Activated CD4-positive, alpha-beta T cell treated with anti-CD3 and anti-CD28 coated beads, Interleukin-2, amount 50 U/mL, for 1 hour (primary cell): Measurements from ENCODE around the gene SLC16A3.
"Not testable (repeated sequence)": the region's sequence is repeated elsewhere in the genome, so short reads cannot be mapped to it uniquely, and the experiment has no call there.

Experiments
- DNase-seq: peaks from one replicate; pipeline ENCODE4 v3.0.0-alpha.2; 2020

Gene SLC16A3

GRCh38 chr17:82228842-82229697 is at the start of gene SLC16A3:
Gene SLC16A3 (plus strand): TSS chr17:82229042. CDS start chr17:82236009, 6,967 bp downstream.
- DNase-seq: peak; percentile 64

DNA sequence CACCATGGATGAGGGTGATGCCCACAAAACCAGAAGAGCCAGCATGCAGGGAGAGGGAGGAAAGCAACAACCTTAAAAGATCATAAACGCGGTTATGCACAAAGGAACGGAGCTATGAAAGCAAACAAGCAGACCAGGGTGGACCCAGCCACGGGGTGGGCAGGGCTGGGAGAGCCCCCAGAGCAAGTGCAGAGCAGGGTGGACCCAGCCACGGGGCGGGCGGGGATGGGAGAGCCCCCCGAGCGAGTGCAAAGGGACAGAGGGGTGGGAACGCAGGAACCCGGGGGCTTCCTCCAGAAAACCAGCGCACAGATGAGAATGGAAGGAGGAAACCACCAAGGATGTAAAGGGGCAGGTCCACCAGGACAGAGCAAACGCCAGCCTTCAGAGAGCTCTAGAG is 49.4 kb upstream of the SLC16A3 start:
- no peak for DNase-seq

GRCh38 chr17:82179946-82180475 is 48.8 kb upstream of the SLC16A3 start:
- no peak for DNase-seq

DNA sequence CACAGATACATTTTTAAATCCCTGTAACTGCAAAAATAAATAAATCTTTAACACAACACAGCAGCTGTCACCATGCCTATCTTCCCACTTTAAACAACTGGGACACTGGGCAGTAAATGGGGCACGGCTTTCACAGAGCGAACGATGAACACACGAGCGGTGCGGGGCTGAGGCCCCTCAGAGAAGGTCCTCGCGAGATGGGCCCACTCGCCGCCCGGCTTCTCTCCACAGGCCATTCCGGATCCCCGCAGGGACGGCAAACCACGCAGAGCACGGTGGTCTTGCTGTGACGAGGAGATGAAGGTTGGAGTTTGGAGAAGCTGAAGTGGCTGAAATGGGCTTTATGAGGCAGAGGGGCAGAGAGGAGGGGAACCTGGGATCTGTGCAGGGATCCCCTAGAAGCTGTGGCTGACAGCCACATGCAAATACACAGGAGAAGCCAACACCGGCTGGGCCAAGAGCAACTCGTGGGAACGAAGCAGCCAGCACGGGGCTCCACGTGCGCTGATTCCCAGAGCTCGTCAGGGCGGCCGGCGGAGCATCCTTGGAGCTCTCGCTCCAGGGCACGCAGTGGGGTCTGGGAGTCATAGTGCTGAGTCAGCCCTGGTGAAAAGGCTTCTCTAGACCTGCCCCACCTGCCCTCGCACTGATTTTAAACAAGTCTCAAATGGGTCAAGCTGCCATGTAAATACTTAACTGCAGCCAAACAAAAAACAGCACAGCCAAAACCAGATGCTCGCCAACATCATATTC is 47.9 kb upstream of the SLC16A3 start:
- DNase-seq: no peak

DNA sequence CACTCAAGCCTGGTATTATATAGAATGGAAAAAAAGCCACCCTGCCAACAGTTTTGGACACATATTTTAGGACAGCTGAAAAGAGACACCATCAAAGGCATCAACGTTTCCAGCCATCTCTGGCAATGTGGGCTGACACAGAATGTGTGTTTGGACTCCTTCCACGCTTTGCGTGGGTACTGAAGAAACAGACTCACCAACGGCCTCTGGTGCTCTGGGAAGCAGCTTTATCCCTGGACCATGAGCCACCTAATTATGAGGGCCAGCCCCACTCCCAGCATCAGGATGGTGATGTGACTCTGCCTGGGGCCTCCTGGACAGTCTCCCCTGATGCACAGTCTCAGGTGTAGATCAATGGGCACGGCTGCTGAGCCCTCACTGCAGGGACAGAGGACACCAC is 44.1 kb upstream of the SLC16A3 start:
- DNase-seq: no peak

DNA sequence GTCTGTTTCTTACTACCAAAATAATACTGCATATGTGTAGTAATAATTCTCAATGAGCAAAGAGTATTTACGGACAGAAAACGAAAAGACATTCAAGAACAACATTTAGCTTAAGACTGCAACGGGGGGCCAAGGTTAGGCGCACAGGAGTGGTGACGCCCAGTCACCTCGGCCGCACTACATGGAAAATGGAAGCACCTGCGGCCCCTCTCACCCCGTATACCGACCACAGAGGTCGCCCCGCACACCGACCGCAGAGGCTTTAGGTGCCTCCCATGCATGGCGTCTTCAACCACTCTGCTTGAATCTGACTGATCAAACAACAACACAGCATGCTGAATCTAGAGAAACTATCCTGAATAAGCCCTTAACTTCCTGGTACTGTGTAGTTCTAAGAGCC is 42.6 kb upstream of the SLC16A3 start:
- no peak for DNase-seq

DNA sequence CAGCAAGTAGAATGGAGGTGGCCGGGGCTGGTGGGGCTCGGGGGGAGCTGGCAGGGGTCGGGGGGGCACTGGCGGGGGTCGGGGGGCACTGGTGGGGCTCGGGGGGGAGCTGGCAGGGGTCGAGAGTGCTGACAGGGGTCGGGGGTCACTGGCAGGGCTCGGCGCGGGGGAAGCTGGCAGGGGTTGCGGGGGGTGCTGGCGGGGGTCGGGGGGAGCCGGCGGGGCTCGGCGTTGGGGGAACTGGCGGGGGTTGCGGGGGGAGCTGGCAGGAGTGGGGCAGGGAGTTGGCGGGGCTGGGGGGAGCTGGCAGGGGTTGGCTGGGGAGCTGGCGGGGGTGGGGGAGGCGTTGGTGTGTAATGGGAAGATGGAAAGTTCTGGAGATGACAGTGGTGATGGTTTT is 41.3 kb upstream of the SLC16A3 start:
- DNase-seq: no peak

- no peak for DNase-seq
Observed at GRCh38 chr17:82188001-82188961, 40.6 kb upstream of the SLC16A3 start.

- not testable (repeated sequence) for DNase-seq
Observed at GRCh38 chr17:82193050-82193449, 35.8 kb upstream of the SLC16A3 start.

DNA sequence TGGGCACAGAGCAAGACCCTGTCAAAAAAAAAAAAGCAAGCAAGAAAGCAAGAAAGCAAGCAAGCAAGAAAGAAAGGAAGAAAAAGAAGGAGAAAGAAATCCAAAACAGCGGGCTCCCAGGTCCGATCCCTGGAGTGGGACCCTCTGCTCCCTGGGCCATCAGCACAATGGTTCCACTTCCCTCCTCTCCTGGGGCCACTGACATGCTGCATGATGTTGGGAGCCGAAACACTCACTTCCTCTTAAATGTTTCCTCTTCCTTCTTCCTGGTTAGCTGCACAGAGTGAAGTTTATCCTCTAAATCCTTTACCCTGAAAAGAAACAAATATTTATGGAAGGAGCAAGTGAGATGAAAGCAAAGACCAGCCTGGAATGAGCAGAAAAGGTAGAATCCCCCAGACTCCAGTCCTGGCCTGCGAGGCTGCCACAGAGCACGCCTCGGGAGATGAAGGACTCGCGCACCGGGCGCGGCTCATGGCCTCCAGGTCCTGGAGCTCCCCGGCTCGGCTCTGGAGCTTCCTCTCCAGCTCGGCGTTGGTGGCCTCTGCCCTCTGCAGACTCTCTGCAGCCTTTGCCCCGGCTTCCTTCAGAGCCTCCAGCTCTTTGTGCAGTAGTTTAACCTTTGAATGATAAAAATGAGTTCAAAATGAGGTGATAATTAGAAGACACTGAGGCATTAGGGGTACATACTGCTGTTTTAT is 35.2 kb upstream of the SLC16A3 start:
- no peak for DNase-seq

- DNase-seq: no peak
Observed at GRCh38 chr17:82194765-82195164, 34.1 kb upstream of the SLC16A3 start.

DNA sequence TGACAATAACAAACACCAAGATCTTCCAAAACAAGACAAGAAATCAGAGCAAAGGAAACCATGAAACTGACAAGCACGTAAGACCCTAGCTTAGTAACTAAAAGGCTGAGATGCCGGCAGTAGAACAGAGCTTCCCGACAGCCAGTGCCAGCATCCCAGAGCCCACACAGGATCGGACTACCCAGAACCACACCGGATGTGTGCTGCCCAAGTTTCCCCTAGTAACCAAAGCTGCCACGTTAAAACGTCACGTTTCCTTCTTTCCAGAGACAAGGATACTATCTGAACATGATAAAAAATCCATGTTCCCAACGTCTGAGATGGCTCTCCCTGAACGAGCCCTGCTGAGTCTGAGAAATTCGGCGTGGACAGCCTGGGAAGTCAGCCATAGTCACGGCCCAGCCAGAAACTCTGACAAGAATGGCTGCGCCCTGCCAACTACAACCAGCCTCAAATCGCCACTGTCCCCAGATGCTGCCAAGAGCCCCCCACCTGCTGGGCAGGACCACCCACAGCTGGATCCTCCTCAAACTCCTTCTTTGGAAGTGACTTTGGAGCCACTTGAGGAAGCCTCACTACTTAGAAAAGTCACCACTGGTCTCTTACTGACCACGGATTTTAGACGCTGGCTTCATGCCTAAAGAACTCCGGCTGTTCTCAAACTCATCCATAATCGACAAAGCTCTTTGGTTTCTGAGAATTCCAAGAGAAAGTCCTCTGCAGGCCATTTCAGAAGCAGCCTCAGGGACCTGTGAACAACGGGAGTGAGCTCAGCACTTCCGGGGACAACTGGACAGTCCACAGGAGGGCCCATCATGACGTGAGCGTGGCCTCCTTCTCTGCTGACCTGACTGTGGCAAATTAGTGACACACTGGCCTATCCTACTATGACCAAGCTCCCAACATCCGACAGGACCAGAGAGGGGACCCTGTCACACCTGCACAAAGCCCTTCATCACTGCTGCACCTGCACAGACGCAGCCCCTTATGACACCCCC is 32.9 kb upstream of the SLC16A3 start:
- no peak for DNase-seq

GRCh38 chr17:82198092-82198491 is 30.8 kb upstream of the SLC16A3 start:
- DNase-seq: no peak

DNA sequence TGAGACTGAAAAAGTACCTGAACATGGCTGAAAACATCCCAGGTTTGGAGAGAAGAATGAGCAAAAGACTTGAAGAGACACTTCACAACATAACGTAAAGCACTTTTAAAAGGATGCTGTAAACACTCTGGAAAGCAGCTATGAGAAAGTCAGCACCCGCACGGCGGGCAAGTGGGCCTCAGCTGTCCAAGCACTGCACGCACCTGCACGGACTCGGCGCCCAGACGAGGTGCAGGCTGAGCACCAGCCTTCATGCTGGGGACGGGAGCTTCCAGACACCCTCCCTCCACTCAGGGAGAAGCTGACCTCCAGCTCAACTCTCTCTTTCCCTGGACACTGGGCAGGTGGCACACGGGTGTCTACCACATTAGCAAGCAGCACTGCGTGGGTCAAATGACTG is 29.3 kb upstream of the SLC16A3 start:
- no peak for DNase-seq

- no peak for DNase-seq
Observed at GRCh38 chr17:82200135-82200534, 28.7 kb upstream of the SLC16A3 start.

DNA sequence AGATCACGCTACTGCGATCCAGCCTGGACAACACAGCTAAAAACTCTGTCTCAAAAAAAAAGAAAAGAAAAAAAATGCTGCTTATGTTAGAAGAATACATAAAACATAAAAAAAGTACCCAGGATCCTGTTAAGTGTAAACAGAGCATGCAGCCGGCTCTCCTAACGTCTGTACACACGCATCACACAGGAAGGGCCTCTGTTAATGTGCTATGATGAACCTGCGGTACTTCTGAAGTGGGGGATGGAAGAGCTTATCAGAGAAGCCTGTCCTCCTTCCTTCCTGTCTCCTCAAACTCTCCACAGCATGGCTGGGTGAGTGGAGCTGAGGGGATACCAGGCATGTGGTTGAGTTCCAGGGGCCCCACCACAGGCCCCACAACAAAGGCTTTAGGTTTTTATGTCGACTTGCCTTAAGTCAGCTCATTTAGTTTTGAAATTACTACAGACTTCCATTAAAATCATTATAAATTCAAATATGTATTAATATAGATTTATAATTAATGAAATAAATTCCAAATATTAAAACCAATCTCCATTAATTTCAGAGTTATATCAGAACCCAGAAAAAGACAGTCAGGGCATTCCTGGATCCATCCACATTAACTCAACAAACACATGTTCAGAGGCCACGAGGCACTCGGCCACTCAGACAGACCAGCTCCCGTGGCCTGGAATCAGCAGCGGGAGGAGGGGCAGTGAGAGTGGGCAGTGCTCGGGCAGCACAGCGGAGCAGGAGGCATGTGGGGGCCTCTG is 27.9 kb upstream of the SLC16A3 start:
- DNase-seq: peak; percentile 67

DNA sequence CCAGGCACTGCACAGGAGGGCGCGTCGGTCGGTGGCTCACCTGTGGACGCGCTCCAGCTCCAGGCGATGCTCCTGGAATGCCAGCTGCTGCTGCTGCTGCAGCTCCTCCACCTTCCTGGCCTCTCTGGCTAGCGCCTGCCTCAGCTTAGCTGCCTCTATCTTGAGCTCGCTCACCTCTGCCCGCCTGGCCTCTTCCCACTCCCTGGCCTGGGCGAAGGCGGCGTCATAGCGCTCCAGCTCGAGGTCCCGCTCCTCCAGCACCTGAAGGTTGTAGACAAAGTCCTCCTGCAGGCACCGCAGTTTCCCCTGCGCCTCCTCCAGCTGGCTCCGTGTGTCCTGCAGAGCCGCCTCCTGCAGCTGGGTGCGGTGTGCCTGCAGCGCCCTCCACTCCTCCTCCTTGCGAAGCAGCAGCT is 27.3 kb upstream of the SLC16A3 start:
- no peak for DNase-seq

- no peak for DNase-seq
Observed at GRCh38 chr17:82202981-82203380, 25.9 kb upstream of the SLC16A3 start.

- no peak for DNase-seq
Observed at GRCh38 chr17:82203920-82204319, 24.9 kb upstream of the SLC16A3 start.
